IMR-90 (cell line): Measurements from ENCODE around the gene ZNF764. TPM values are rescaled to one million over a fixed set of nuclear protein-coding genes. Genes with fewer than 3 reads are reported as not detected.

Source experiments
- ATAC-seq: fragments of 200-7000 bp; cut with Tn5 transposase; 2 replicates; pipeline ENCODE4 v1.9.1; 2020; ENCODE audit warnings: low read depth, mild to moderate bottlenecking, moderate library complexity
- BruUV-seq: library from RNA; stranded (reverse); fragments of 400-500 nt; replicated peaks from 2 replicates; lab custom pipeline; 2021; lab: Mats Ljungman, UMichigan
- CTCF ChIA-PET: fragments of 300-600 bp; formaldehyde crosslinking; extraction: SDS; loops from one replicate; lab custom pipeline; 2021; ENCODE audit warnings: antibody characterized with exemption; lab: Yijun Ruan, JAX
- POLR2A ChIA-PET: fragments of 300-600 bp; sonication (Branson Sonifier 250); formaldehyde crosslinking; loops from one replicate; lab custom pipeline; 2022; ENCODE audit warnings: antibody characterized with exemption; ENCODE audit not compliant: unreplicated experiment; lab: Charles Lee
- DNase-seq: peaks from one replicate; pipeline ENCODE4 v3.0.0; 2013
- H2AFZ ChIP-seq: replicated peaks from 2 replicates; pipeline ENCODE3; 2013; ENCODE audit warnings: low read length, mild to moderate bottlenecking; ENCODE audit not compliant: poor library complexity
- H2AK5ac ChIP-seq: 2 replicates; pipeline ENCODE4 v1.6.1; 2013; ENCODE audit warnings: low read depth, low read length, inconsistent platforms
- H2AK9ac ChIP-seq: replicated peaks from 2 replicates; pipeline ENCODE3; 2013; ENCODE audit warnings: mild to moderate bottlenecking, low read depth, low read length, moderate library complexity; ENCODE audit not compliant: poor library complexity
- H2BK120ac ChIP-seq: 2 replicates; pipeline ENCODE4 v1.6.1; 2013; ENCODE audit warnings: low read depth, low read length, inconsistent platforms
- H2BK15ac ChIP-seq: 3 replicates; pipeline ENCODE4 v1.6.1; 2013; ENCODE audit warnings: low read depth, low read length, inconsistent platforms
- H2BK20ac ChIP-seq: 2 replicates; pipeline ENCODE4 v1.6.1; 2013; ENCODE audit warnings: low read depth, mild to moderate bottlenecking, inconsistent platforms, low read length, moderate library complexity
- H2BK5ac ChIP-seq: 2 replicates; pipeline ENCODE4 v1.6.1; 2013; ENCODE audit warnings: mild to moderate bottlenecking, low read depth, low read length, inconsistent platforms; ENCODE audit not compliant: poor library complexity, severe bottlenecking
- H3K14ac ChIP-seq: replicated peaks from 2 replicates; pipeline ENCODE4 v1.6.1; 2013; ENCODE audit warnings: low read depth, low read length, inconsistent platforms
- H3K18ac ChIP-seq: 2 replicates; pipeline ENCODE4 v1.6.1; 2013; ENCODE audit warnings: low read depth, low read length, control low read depth
- H3K23ac ChIP-seq: 2 replicates; pipeline ENCODE4 v1.6.1; 2013; ENCODE audit warnings: low read depth, low read length, inconsistent platforms
- H3K27ac ChIP-seq: 2 replicates; pipeline ENCODE4 v1.5.1; 2013; ENCODE audit warnings: mild to moderate bottlenecking, control low read depth, low read length; ENCODE audit not compliant: insufficient read depth
- H3K27me3 ChIP-seq: 2 replicates; pipeline ENCODE4 v1.6.1; 2013; ENCODE audit warnings: low read length; ENCODE audit not compliant: control insufficient read depth, insufficient read depth
- H3K36me3 ChIP-seq: 2 replicates; pipeline ENCODE4 v1.6.1; 2013; ENCODE audit warnings: low read length, mixed read lengths; ENCODE audit not compliant: control insufficient read depth, insufficient read depth
- H3K4ac ChIP-seq: 2 replicates; pipeline ENCODE4 v1.6.1; 2013; ENCODE audit warnings: low read depth, low read length, inconsistent platforms
- H3K4me1 ChIP-seq: 2 replicates; pipeline ENCODE4 v1.6.1; 2013; ENCODE audit warnings: low read length, mixed read lengths; ENCODE audit not compliant: control insufficient read depth, insufficient read depth
- H3K4me2 ChIP-seq: 2 replicates; pipeline ENCODE4 v1.6.1; 2013; ENCODE audit warnings: low read depth, mild to moderate bottlenecking, control low read depth, low read length, moderate library complexity
- H3K4me3 ChIP-seq: 2 replicates; pipeline ENCODE4 v1.5.1; 2013; ENCODE audit warnings: low read depth, mild to moderate bottlenecking, control low read depth, low read length, moderate library complexity; ENCODE audit not compliant: insufficient read depth
- H3K56ac ChIP-seq: 2 replicates; pipeline ENCODE4 v1.6.1; 2013; ENCODE audit warnings: low read length, inconsistent platforms; ENCODE audit not compliant: insufficient read depth; ENCODE audit errors: extremely low read depth
- H3K79me1 ChIP-seq, 2 experiments: 2 replicates each; pipeline ENCODE4 v1.6.1; 2013; ENCODE audit warnings: low read length in 2 of 2, inconsistent platforms in 1 of 2, low read depth in 1 of 2
- H3K9ac ChIP-seq: 2 replicates; pipeline ENCODE4 v1.6.1; 2013; ENCODE audit warnings: low read depth, low read length, control low read depth
- H3K9me1 ChIP-seq: 2 replicates; pipeline ENCODE4 v1.6.1; 2013; ENCODE audit warnings: low read length, inconsistent platforms; ENCODE audit not compliant: insufficient read depth
- H3K9me3 ChIP-seq: 2 replicates; pipeline ENCODE4 v1.6.1; 2013; ENCODE audit warnings: low read length; ENCODE audit not compliant: control insufficient read depth, insufficient read depth
- H4K20me1 ChIP-seq: 2 replicates; pipeline ENCODE4 v1.6.1; 2013; ENCODE audit warnings: low read length, inconsistent platforms; ENCODE audit not compliant: insufficient read depth
- H4K5ac ChIP-seq: 2 replicates; pipeline ENCODE4 v1.6.1; 2013; ENCODE audit warnings: mild to moderate bottlenecking, low read depth, low read length, control low read depth
- H4K8ac ChIP-seq, 2 experiments: 2 replicates each; pipeline ENCODE4 v1.6.1; 2013; ENCODE audit warnings: low read depth in 2 of 2, low read length in 2 of 2, control low read depth in 1 of 2, inconsistent platforms in 1 of 2
- H4K91ac ChIP-seq: 2 replicates; pipeline ENCODE4 v1.6.1; 2013; ENCODE audit warnings: low read depth, low read length, inconsistent platforms; ENCODE audit not compliant: insufficient read depth
- BHLHE40 ChIP-seq: fragments of 150-350 bp; IDR thresholded peaks from 2 replicates; pipeline ENCODE4 v1.6.1; 2016; ENCODE audit warnings: mild to moderate bottlenecking, low read depth, low read length
- CEBPB ChIP-seq: IDR thresholded peaks from 2 replicates; pipeline ENCODE4 v1.6.1; 2012; ENCODE audit warnings: low read depth, low read length, improper control_type of control experiment
- CHD1 ChIP-seq: IDR thresholded peaks from 2 replicates; pipeline ENCODE4 v1.6.1; 2012; ENCODE audit warnings: low read depth, low read length, improper control_type of control experiment
- FOS ChIP-seq: fragments of 150-350 bp; IDR thresholded peaks from 2 replicates; pipeline ENCODE4 v1.6.1; 2016; ENCODE audit warnings: low read depth, low read length
- MAFK ChIP-seq: IDR thresholded peaks from 2 replicates; pipeline ENCODE4 v1.6.1; 2012; ENCODE audit warnings: low read depth, low read length, improper control_type of control experiment
- MAZ ChIP-seq: IDR thresholded peaks from 2 replicates; pipeline ENCODE4 v1.6.1; 2012; ENCODE audit warnings: low read depth, mild to moderate bottlenecking, low read length, improper control_type of control experiment, moderate library complexity, borderline replicate concordance
- MXI1 ChIP-seq: IDR thresholded peaks from 2 replicates; pipeline ENCODE4 v1.6.1; 2012; ENCODE audit warnings: low read depth, mild to moderate bottlenecking, low read length, moderate library complexity, borderline replicate concordance
- NFE2L2 ChIP-seq: fragments of 150-350 bp; IDR thresholded peaks from 2 replicates; pipeline ENCODE4 v1.6.1; 2016; ENCODE audit warnings: low read depth, mild to moderate bottlenecking, low read length
- POLR2A ChIP-seq: IDR thresholded peaks from 2 replicates; pipeline ENCODE4 v1.6.1; 2012; ENCODE audit warnings: mild to moderate bottlenecking, low read depth, low read length
- RAD21 ChIP-seq: IDR thresholded peaks from 2 replicates; pipeline ENCODE4 v1.6.1; 2012; ENCODE audit warnings: low read length, improper control_type of control experiment
- RCOR1 ChIP-seq: IDR thresholded peaks from 2 replicates; pipeline ENCODE4 v1.6.1; 2012; ENCODE audit warnings: mild to moderate bottlenecking, low read length, improper control_type of control experiment; ENCODE audit not compliant: insufficient replicate concordance
- RFX5 ChIP-seq: IDR thresholded peaks from 2 replicates; pipeline ENCODE4 v1.8.0; 2012; ENCODE audit warnings: low read depth, mild to moderate bottlenecking, low read length, moderate library complexity
- SMC3 ChIP-seq: fragments of 150-350 bp; IDR thresholded peaks from 2 replicates; pipeline ENCODE4 v1.6.1; 2016; ENCODE audit warnings: low read depth, mild to moderate bottlenecking, antibody characterized with exemption, low read length, moderate library complexity
- USF2 ChIP-seq: fragments of 150-350 bp; IDR thresholded peaks from 2 replicates; pipeline ENCODE4 v1.6.1; 2017; ENCODE audit warnings: mild to moderate bottlenecking, antibody characterized with exemption, low read length, low read depth
- WGBS, 2 experiments: methylation state at CpG; one replicate each; pipeline versions ENCODE4 v1.1.5 to v1.1.7; 2013; ENCODE audit warnings: missing lambda C conversion rate in 2 of 2; ENCODE audit not compliant: insufficient read length in 1 of 2; ENCODE audit errors: extremely low coverage in 2 of 2; 5-methylcytosine and 5-hydroxymethylcytosine counted together
- dilution Hi-C: fragments of 300-500 bp; cut with HindIII; formaldehyde crosslinking; loops from one replicate; pipeline ENCODE4 v1.14.3; 2018; ENCODE audit warnings: low sequenced_read_pairs; ENCODE audit not compliant: unreplicated experiment
- in situ Hi-C: fragments of 300-500 bp; cut with MboI; formaldehyde crosslinking; loops from 3 replicates; pipeline ENCODE4 v1.14.3; 2019; ENCODE audit warnings: low sequenced_read_pairs, inconsistent platforms, mixed read lengths
- intact Hi-C: fragments of 100-400 bp; cut with micrococcal nuclease; formaldehyde crosslinking; loops from 2 replicates; pipeline ENCODE4 v1.10.0; 2022
- polyA plus RNA-seq, 3 experiments: library from polyadenylated mRNA; depleted of rRNA; stranded (reverse); fragments of >200 nt; gene quantifications; 2 replicates each; pipeline ENCODE4 v1.2.3, GENCODE V29; 2012; ENCODE audit warnings: low replicate concordance in 1 of 3
- total RNA-seq: library from RNA; depleted of rRNA; stranded (reverse); fragments of >200 nt; gene quantifications from 2 replicates; pipeline ENCODE4 v1.2.3, GENCODE V29; 2012
- TF ChIP-seq, protein P1 (sequence below): fragments of 150-350 bp; IDR thresholded peaks from 2 replicates; pipeline ENCODE4 v1.6.1; 2016; ENCODE audit warnings: low read depth, mild to moderate bottlenecking, low read length, moderate library complexity, borderline replicate concordance
- TF ChIP-seq, protein P2 (sequence below): conservative IDR thresholded peaks from 2 replicates; pipeline ENCODE4 v1.5.1; 2012; ENCODE audit warnings: mild to moderate bottlenecking, low read depth, low read length, improper control_type of control experiment

The ZNF764 gene
- total and polyA plus RNA-seq, 2 of the 4 experiments (the other 2 are of a cell fraction) = 2.2 to 4.6 TPM

GRCh38 chr16:30552956-30553355 is 5.2 kb downstream of the ZNF764 start:
- Histone ChIP-seq H3K18ac (no peak overlapping the region), H3K36me3 (peaks cover 23% of the 10 kb centered on the region), H3K9me3 (no peaks in the 10 kb centered on the region), H3K4me1 (peaks cover 6% of the 10 kb centered on the region), H2BK15ac (no peak overlapping the region), H3K4me2 (no peak overlapping the region), H2AK5ac (0 out of 2 replicates have a peak overlapping the region, but pooled peaks have one; percentile 1), H3K9ac (no peak overlapping the region), H3K79me1 (peaks cover 16 to 40% of the 10 kb centered on the region in 2 experiments; a peak in 2 of 4 replicates), H3K4ac (no peak overlapping the region), H3K14ac (no peak overlapping the region), H3K56ac (no peak overlapping the region), H3K9me1 (peaks cover 6% of the 10 kb centered on the region; the same call in 1 of the 2 replicates), H4K91ac (no peak overlapping the region), H2BK20ac (no peak overlapping the region), H4K20me1 (no peaks in the 10 kb centered on the region; the same call in 1 of the 2 replicates), H4K8ac (no peak overlapping the region), H2AK9ac (peak overlapping the region; percentile 82), H2AFZ (no peak overlapping the region), H3K4me3 (no peak overlapping the region), H2BK5ac (no peak overlapping the region), H3K27ac (no peak overlapping the region), H3K23ac (no peak overlapping the region), H3K27me3 (no peaks in the 10 kb centered on the region), H2BK120ac (no peak overlapping the region), H4K5ac (no peak overlapping the region)
- ChIA-PET POLR2A (no interaction called here), CTCF (no interaction called here)
- intact Hi-C loops = no loop called here
- TF ChIP-seq CEBPB = no peak
- TF ChIP-seq USF2 = no peak
- TF ChIP-seq FOS = no peak
- TF ChIP-seq CHD1 = no peak
- TF ChIP-seq MXI1 = no peak
- TF ChIP-seq, protein P1, sequence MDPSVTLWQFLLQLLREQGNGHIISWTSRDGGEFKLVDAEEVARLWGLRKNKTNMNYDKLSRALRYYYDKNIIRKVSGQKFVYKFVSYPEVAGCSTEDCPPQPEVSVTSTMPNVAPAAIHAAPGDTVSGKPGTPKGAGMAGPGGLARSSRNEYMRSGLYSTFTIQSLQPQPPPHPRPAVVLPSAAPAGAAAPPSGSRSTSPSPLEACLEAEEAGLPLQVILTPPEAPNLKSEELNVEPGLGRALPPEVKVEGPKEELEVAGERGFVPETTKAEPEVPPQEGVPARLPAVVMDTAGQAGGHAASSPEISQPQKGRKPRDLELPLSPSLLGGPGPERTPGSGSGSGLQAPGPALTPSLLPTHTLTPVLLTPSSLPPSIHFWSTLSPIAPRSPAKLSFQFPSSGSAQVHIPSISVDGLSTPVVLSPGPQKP = no peak
- no peak for TF ChIP-seq RAD21
- no peak for TF ChIP-seq RFX5
- TF ChIP-seq NFE2L2 = no peak
- TF ChIP-seq, protein P2, sequence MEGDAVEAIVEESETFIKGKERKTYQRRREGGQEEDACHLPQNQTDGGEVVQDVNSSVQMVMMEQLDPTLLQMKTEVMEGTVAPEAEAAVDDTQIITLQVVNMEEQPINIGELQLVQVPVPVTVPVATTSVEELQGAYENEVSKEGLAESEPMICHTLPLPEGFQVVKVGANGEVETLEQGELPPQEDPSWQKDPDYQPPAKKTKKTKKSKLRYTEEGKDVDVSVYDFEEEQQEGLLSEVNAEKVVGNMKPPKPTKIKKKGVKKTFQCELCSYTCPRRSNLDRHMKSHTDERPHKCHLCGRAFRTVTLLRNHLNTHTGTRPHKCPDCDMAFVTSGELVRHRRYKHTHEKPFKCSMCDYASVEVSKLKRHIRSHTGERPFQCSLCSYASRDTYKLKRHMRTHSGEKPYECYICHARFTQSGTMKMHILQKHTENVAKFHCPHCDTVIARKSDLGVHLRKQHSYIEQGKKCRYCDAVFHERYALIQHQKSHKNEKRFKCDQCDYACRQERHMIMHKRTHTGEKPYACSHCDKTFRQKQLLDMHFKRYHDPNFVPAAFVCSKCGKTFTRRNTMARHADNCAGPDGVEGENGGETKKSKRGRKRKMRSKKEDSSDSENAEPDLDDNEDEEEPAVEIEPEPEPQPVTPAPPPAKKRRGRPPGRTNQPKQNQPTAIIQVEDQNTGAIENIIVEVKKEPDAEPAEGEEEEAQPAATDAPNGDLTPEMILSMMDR = no peak
- TF ChIP-seq BHLHE40 = no peak
- no peak for TF ChIP-seq POLR2A
- no peak for TF ChIP-seq RCOR1
- no peak for TF ChIP-seq MAZ
- no peak for TF ChIP-seq SMC3
- no peak for TF ChIP-seq MAFK
- ATAC-seq (no peak), DNase-seq (no peak)
- in situ Hi-C loops = no loop called here
- dilution Hi-C loops = no loop called here
- 50% methylated on average over 1 of the region's 4 CpGs; no CpG with 5 or more reads in 1 of the 2 experiments for WGBS, 2 experiments
- no TSS peak for BruUV-seq
